T-cell (primary cell): ENCODE measurements around the gene CFAP251. TPM values are rescaled to one million over a fixed set of nuclear protein-coding genes. Genes with fewer than 3 reads are reported as not detected.

ENCODE experiments used
- ATAC-seq, 4 experiments: fragments of 200-7000 bp in 3 of 4; fragments of 150-1000 bp in 1 of 4; cut with Tn5 transposase; replicated peaks in 1 of 4; 1 replicate in 3 of 4; 2 replicates in 1 of 4; pipeline ENCODE4 v1.10.0; 2021; ENCODE audit warnings: moderate library complexity in 3 of 4, mild to moderate bottlenecking in 2 of 4, moderate number of reproducible peaks in 1 of 4
- CTCF ChIA-PET, 2 donors: fragments of 300-600 bp; sonication (Branson Sonifier 250); formaldehyde crosslinking; loops; one replicate each; lab custom pipeline; 2022; ENCODE audit warnings: antibody characterized with exemption in 2 of 2; lab: Charles Lee
- POLR2A ChIA-PET, 2 donors: fragments of 300-600 bp; sonication (Branson Sonifier 250); formaldehyde crosslinking; loops; one replicate each; lab custom pipeline; 2022; ENCODE audit warnings: antibody characterized with exemption in 2 of 2; lab: Charles Lee
- DNase-seq, 35 experiments: peaks; one replicate each; pipeline versions ENCODE4 v3.0.0 to v3.0.0-alpha.2; 2013 to 2023
- H3K27ac ChIP-seq: one replicate; pipeline ENCODE4 v1.5.1; 2013; ENCODE audit warnings: low read length
- H3K27me3 ChIP-seq, 2 experiments: replicated peaks in 1 of 2; 1 replicate in 1 of 2; 2 replicates in 1 of 2; pipeline versions ENCODE4 v1.6.1 to v1.7.0; 2013; ENCODE audit warnings: low read length in 1 of 2, mixed read lengths in 1 of 2; ENCODE audit not compliant: control insufficient read depth in 2 of 2, insufficient read depth in 2 of 2; ENCODE audit errors: extremely low read depth in 1 of 2
- H3K36me3 ChIP-seq, 2 donors: 1 replicate in 1 of 2; 2 replicates in 1 of 2; pipeline versions ENCODE4 v1.6.1 to v1.7.0; 2013; ENCODE audit warnings: low read length in 1 of 2; ENCODE audit not compliant: control insufficient read depth in 2 of 2, insufficient read depth in 1 of 2; ENCODE audit errors: extremely low read depth in 1 of 2
- H3K4me1 ChIP-seq, 2 experiments: 1 replicate in 1 of 2; 2 replicates in 1 of 2; pipeline versions ENCODE4 v1.6.1 to v1.7.0; 2013; ENCODE audit warnings: low read length in 2 of 2, mixed read lengths in 1 of 2; ENCODE audit not compliant: insufficient read depth in 2 of 2, control insufficient read depth in 1 of 2; ENCODE audit errors: extremely low read depth in 1 of 2
- H3K4me3 ChIP-seq, 2 donors: 1 replicate in 1 of 2; 2 replicates in 1 of 2; pipeline versions ENCODE4 v1.5.1 to v1.7.0; 2013; ENCODE audit warnings: mild to moderate bottlenecking in 2 of 2, low read length in 1 of 2, moderate library complexity in 1 of 2; ENCODE audit not compliant: control insufficient read depth in 1 of 2; ENCODE audit errors: extremely low read depth in 1 of 2
- H3K9me3 ChIP-seq: 2 replicates; pipeline ENCODE4 v1.7.0; 2013
- H3K27ac Mint-ChIP-seq, 2 donors: one replicate each; pipeline ENCODE4 v1.8.0; 2020 to 2021; ENCODE audit warnings: mild to moderate bottlenecking in 2 of 2, mixed read lengths in 2 of 2
- H3K27me3 Mint-ChIP-seq, 2 donors: one replicate each; pipeline ENCODE4 v1.8.0; 2021 to 2022; ENCODE audit warnings: mixed read lengths in 2 of 2
- H3K36me3 Mint-ChIP-seq: one replicate; pipeline ENCODE4 v1.8.0; 2021; ENCODE audit warnings: mixed read lengths
- H3K4me1 Mint-ChIP-seq, 3 donors: one replicate each; pipeline ENCODE4 v1.8.0; 2020 to 2022; ENCODE audit warnings: mixed read lengths in 3 of 3, mild to moderate bottlenecking in 1 of 3
- H3K4me3 Mint-ChIP-seq, 3 donors: one replicate each; pipeline ENCODE4 v1.8.0; 2020 to 2022; ENCODE audit warnings: mild to moderate bottlenecking in 3 of 3, mixed read lengths in 3 of 3, moderate library complexity in 3 of 3
- H3K9me3 Mint-ChIP-seq, 3 donors: one replicate each; pipeline ENCODE4 v1.8.0; 2020 to 2022; ENCODE audit warnings: mixed read lengths in 3 of 3
- WGBS: methylation state at CpG from one replicate; pipeline ENCODE4 v1.1.5; 2013; ENCODE audit warnings: missing lambda C conversion rate; ENCODE audit not compliant: insufficient coverage; 5-methylcytosine and 5-hydroxymethylcytosine counted together
- total RNA-seq, 35 experiments: library from RNA in 6 of 35; stranded (reverse) in 6 of 35; fragments of 120-200 nt in 1 of 35; gene quantifications; one replicate each; pipeline versions ENCODE4 v1.2.1 to v1.2.4 and lab custom pipeline; 2013 to 2026

Gene CFAP251
- total RNA-seq, 5 donors from 2014 or later (not counting 1 experiment from before 2014, with no cell fraction given): 0.50 to 0.61 (median 0.57) TPM

GRCh38 chr12:121943926-121944325, 25.5 kb downstream of the CFAP251 start:
- no peaks in the 10 kb centered on the region for H3K36me3 ChIP-seq
- H3K4me1 Mint-ChIP-seq: peaks cover 0 to 2% (median 0%) of the 10 kb centered on the region in 3 donors
- no peak overlapping the region for H3K27ac Mint-ChIP-seq
- no peaks in the 10 kb centered on the region for H3K9me3 Mint-ChIP-seq
- no peaks in the 10 kb centered on the region for H3K9me3 ChIP-seq
- CTCF ChIA-PET: no interaction called here
- H3K36me3 Mint-ChIP-seq: peaks cover 3% of the 10 kb centered on the region
- H3K27ac ChIP-seq: no peak overlapping the region
- peaks cover 0 to 2% of the 10 kb centered on the region in 2 experiments for H3K4me1 ChIP-seq
- no peak overlapping the region for H3K4me3 ChIP-seq
- POLR2A ChIA-PET: no interaction called here
- ATAC-seq (no peak), DNase-seq (no peak)
- H3K4me3 Mint-ChIP-seq: no peak overlapping the region
- no peaks in the 10 kb centered on the region for H3K27me3 Mint-ChIP-seq
- H3K27me3 ChIP-seq: peaks cover 0 to 3% of the 10 kb centered on the region in 2 experiments

- ChIA-PET CTCF (no interaction called here), POLR2A (no interaction called here)
- WGBS: 100% methylated on average over 1 of the region's 2 CpGs
- Histone ChIP-seq H3K36me3 (no peaks in the 10 kb centered on the region), H3K4me1 (no peaks in the 10 kb centered on the region), H3K27ac (no peak overlapping the region), H3K27me3 (peaks cover 0 to 3% of the 10 kb centered on the region in 2 experiments), H3K4me3 (no peak overlapping the region), H3K9me3 (no peaks in the 10 kb centered on the region)
- Mint-ChIP-seq H3K36me3 (peaks cover 3% of the 10 kb centered on the region), H3K27ac (no peak overlapping the region), H3K4me3 (no peak overlapping the region), H3K4me1 (no peaks in the 10 kb centered on the region), H3K27me3 (no peaks in the 10 kb centered on the region), H3K9me3 (no peaks in the 10 kb centered on the region)
- DNase-seq (no peak), ATAC-seq (no peak)
These were observed 28.1 kb downstream of the CFAP251 start for GRCh38 chr12:121946313-121947025.

GRCh38 chr12:121947981-121948380, 29.6 kb downstream of the CFAP251 start:
- no peak overlapping the region for H3K27ac Mint-ChIP-seq
- no peak overlapping the region for H3K27ac ChIP-seq
- peaks cover 0 to 7% of the 10 kb centered on the region in 2 experiments for H3K27me3 ChIP-seq
- H3K4me1 ChIP-seq: no peaks in the 10 kb centered on the region
- H3K36me3 Mint-ChIP-seq: peaks cover 3% of the 10 kb centered on the region
- no peaks in the 10 kb centered on the region for H3K27me3 Mint-ChIP-seq
- DNase-seq: no peak
- no peak for ATAC-seq
- CTCF ChIA-PET: no interaction called here
- H3K4me3 ChIP-seq: no peak overlapping the region
- H3K4me3 Mint-ChIP-seq: no peak overlapping the region
- POLR2A ChIA-PET: no interaction called here
- whole genome bisulfite sequencing: no CpG with 5 or more reads among the region's 2 CpGs
- H3K9me3 Mint-ChIP-seq: no peaks in the 10 kb centered on the region
- no peaks in the 10 kb centered on the region for H3K9me3 ChIP-seq
- no peaks in the 10 kb centered on the region for H3K4me1 Mint-ChIP-seq
- H3K36me3 ChIP-seq: no peaks in the 10 kb centered on the region

GRCh38 chr12:121949648-121950397, 31.4 kb downstream of the CFAP251 start:
- ATAC-seq (no peak), DNase-seq (no peak)
- CTCF ChIA-PET: no interaction called here
- no peaks in the 10 kb centered on the region for H3K9me3 ChIP-seq
- POLR2A ChIA-PET: no interaction called here
- H3K4me1 Mint-ChIP-seq: no peaks in the 10 kb centered on the region
- no peak overlapping the region for H3K27ac Mint-ChIP-seq
- H3K27ac ChIP-seq: no peak overlapping the region
- no peaks in the 10 kb centered on the region for H3K9me3 Mint-ChIP-seq
- no peaks in the 10 kb centered on the region for H3K27me3 Mint-ChIP-seq
- no peaks in the 10 kb centered on the region for H3K36me3 Mint-ChIP-seq
- H3K4me3 ChIP-seq: no peak overlapping the region
- no peak overlapping the region for H3K4me3 Mint-ChIP-seq
- H3K36me3 ChIP-seq: no peaks in the 10 kb centered on the region
- H3K4me1 ChIP-seq: no peaks in the 10 kb centered on the region
- 94% methylated on average over 3 of the region's 4 CpGs for WGBS
- H3K27me3 ChIP-seq: peaks cover 0 to 7% of the 10 kb centered on the region in 2 experiments

GRCh38 chr12:121953117-121953692, 34.8 kb downstream of the CFAP251 start:
- H3K9me3 Mint-ChIP-seq: no peaks in the 10 kb centered on the region
- H3K27me3 ChIP-seq: peaks cover 0 to 7% of the 10 kb centered on the region in 2 experiments
- H3K36me3 Mint-ChIP-seq: no peaks in the 10 kb centered on the region
- H3K4me1 ChIP-seq: no peaks in the 10 kb centered on the region
- WGBS: no CpG with 5 or more reads among the region's 4 CpGs
- H3K27ac Mint-ChIP-seq: no peak overlapping the region
- no peaks in the 10 kb centered on the region for H3K36me3 ChIP-seq
- H3K4me3 ChIP-seq: no peak overlapping the region
- H3K4me1 Mint-ChIP-seq: no peaks in the 10 kb centered on the region
- no peaks in the 10 kb centered on the region for H3K9me3 ChIP-seq
- H3K4me3 Mint-ChIP-seq: no peak overlapping the region
- H3K27ac ChIP-seq: no peak overlapping the region
- ChIA-PET CTCF (interaction anchor here in 1 of 2 donors (0.6 kb wide), 1 partner anchor 712 kb away, joined by 5 read pairs; no protein-coding TSS in a partner anchor), POLR2A (no interaction called here)
- H3K27me3 Mint-ChIP-seq: no peaks in the 10 kb centered on the region
- no peak for ATAC-seq
- no peak for DNase-seq

- Mint-ChIP-seq H3K4me3 (no peak overlapping the region), H3K36me3 (no peaks in the 10 kb centered on the region), H3K27me3 (no peaks in the 10 kb centered on the region), H3K4me1 (no peaks in the 10 kb centered on the region), H3K27ac (no peak overlapping the region), H3K9me3 (no peaks in the 10 kb centered on the region)
- ChIA-PET POLR2A (no interaction called here), CTCF (interaction anchor here in 1 of 2 donors (0.5 to 0.6 kb wide), 2 partner anchors 28 to 1062 kb away, joined by 4 to 5 read pairs; no protein-coding TSS in a partner anchor)
- H3K4me1 ChIP-seq: no peaks in the 10 kb centered on the region
- DNase-seq (no peak), ATAC-seq (no peak)
- H3K36me3 ChIP-seq: no peaks in the 10 kb centered on the region
- WGBS: no CpG with 5 or more reads among the region's 3 CpGs
- H3K4me3 ChIP-seq: no peak overlapping the region
- peaks cover 0 to 4% of the 10 kb centered on the region in 2 experiments for H3K27me3 ChIP-seq
- H3K27ac ChIP-seq: no peak overlapping the region
- H3K9me3 ChIP-seq: no peaks in the 10 kb centered on the region
These were observed 35.3 kb downstream of the CFAP251 start for GRCh38 chr12:121953695-121954094.
